ENCODE data around the gene TMEM236. TPM values are rescaled to one million over a fixed set of nuclear protein-coding genes. Genes with fewer than 3 reads are reported as not detected.

TMEM236 gene
- total and polyA plus RNA-seq, 2 donors (not counting 3 experiments of a cell fraction or from before 2014, with no cell fraction given) = 0.24 to 0.29 TPM

DNA sequence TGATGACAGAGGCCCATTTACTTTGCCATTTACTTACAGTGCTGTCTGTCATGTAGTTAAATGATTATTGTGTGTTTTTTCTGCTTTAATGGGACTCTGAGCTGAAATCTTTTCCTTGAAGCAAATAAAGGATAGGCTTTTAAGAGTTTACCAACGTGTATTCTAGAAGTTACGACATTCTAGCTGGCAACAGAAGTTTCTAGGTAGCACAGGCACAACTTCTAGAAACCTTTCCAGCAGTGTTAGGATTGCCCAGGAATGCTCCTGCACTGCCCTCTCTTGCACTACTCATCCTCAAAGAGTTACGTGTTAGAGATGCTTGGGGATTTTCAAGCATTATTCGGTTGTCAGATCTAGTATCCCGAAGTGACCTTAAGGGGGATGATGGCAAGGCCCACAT is 42.5 kb upstream of the TMEM236 start:
- Histone ChIP-seq H4K20me1 (replicated peaks; ENCODE audit: control insufficient read depth, extremely low read depth, insufficient read depth, low read length) (no peaks in the 10 kb centered on the region), H3K9me1 (replicated peaks; ENCODE audit: control insufficient read depth, extremely low read depth, insufficient read depth, low read length) (no peaks in the 10 kb centered on the region), H3K27ac (ENCODE audit: insufficient read depth, low read depth, low read length) (no peak overlapping the region), H3K27me3 (ENCODE audit: control insufficient read depth in 2 of 2, insufficient read depth in 2 of 2, low read length in 2 of 2) (no peaks in the 10 kb centered on the region), H3K9ac (replicated peaks; ENCODE audit: extremely low read depth, insufficient read depth, low read length) (no peak overlapping the region), H2AFZ (ENCODE audit: low read depth, low read length) (no peak overlapping the region), H3K79me2 (ENCODE audit: control insufficient read depth, insufficient read depth, low read length) (no peaks in the 10 kb centered on the region), H3K4me2 (ENCODE audit: insufficient read depth, low read length) (no peak overlapping the region), H3K4me1 (ENCODE audit: control insufficient read depth, extremely low read depth, insufficient read depth, low read length) (no peaks in the 10 kb centered on the region), H3K36me3 (ENCODE audit: control insufficient read depth in 2 of 2, extremely low read depth in 1 of 2, insufficient read depth in 2 of 2, low read length in 2 of 2) (peaks cover 4 to 9% of the 10 kb centered on the region in 2 experiments), H3K9me3 (replicated peaks; ENCODE audit: control insufficient read depth, insufficient read depth, low read length) (no peaks in the 10 kb centered on the region), H3K4me3 (replicated peaks in 1 of 3; ENCODE audit: insufficient read depth in 1 of 3, low read depth in 1 of 3, low read length in 3 of 3) (no peak overlapping the region)
- POLR2A ChIA-PET = no interaction called here
- DNase-seq (ENCODE audit: low read depth, low spot score) (no peak), FAIRE-seq (no peak)
- CTCF ChIA-PET = interaction anchor here (0.6 kb wide), 1 partner anchor 310 kb away, joined by 3 read pairs; no protein-coding TSS in a partner anchor
- intact Hi-C loops (cut with micrococcal nuclease) = no loop called here
- TF ChIP-seq, protein P1, sequence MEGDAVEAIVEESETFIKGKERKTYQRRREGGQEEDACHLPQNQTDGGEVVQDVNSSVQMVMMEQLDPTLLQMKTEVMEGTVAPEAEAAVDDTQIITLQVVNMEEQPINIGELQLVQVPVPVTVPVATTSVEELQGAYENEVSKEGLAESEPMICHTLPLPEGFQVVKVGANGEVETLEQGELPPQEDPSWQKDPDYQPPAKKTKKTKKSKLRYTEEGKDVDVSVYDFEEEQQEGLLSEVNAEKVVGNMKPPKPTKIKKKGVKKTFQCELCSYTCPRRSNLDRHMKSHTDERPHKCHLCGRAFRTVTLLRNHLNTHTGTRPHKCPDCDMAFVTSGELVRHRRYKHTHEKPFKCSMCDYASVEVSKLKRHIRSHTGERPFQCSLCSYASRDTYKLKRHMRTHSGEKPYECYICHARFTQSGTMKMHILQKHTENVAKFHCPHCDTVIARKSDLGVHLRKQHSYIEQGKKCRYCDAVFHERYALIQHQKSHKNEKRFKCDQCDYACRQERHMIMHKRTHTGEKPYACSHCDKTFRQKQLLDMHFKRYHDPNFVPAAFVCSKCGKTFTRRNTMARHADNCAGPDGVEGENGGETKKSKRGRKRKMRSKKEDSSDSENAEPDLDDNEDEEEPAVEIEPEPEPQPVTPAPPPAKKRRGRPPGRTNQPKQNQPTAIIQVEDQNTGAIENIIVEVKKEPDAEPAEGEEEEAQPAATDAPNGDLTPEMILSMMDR (IDR thresholded peaks at IDR 0.05; ENCODE audit: extremely low read depth in 1 of 2, insufficient read depth in 1 of 2, low read depth in 1 of 2, low read length in 2 of 2) = no peak
- TF ChIP-seq GATA2 (IDR thresholded peaks at IDR 0.05; ENCODE audit: insufficient read depth, insufficient read length, low read depth, low read length) (no peak), JUN (IDR thresholded peaks at IDR 0.05; ENCODE audit: borderline replicate concordance, insufficient read depth, insufficient read length, low read depth) (no peak), POLR2A (IDR thresholded peaks at IDR 0.05; ENCODE audit: low read depth, low read length) (no peak), EZH2 (IDR thresholded peaks at IDR 0.05; ENCODE audit: borderline replicate concordance, low read depth, low read length, severe bottlenecking) (no peak), FOS (IDR thresholded peaks at IDR 0.05; ENCODE audit: borderline replicate concordance, insufficient read depth, low read length) (no peak), POLR2AphosphoS5 (IDR thresholded peaks at IDR 0.05; ENCODE audit: insufficient read depth, low read depth, low read length) (no peak), MYC (IDR thresholded peaks at IDR 0.05; ENCODE audit: low read depth, low read length) (no peak)
- dilution Hi-C loops (cut with MboI; ENCODE audit: extremely low pct_ligation_motif_present, low sequenced_read_pairs) = no loop called here
- no TSS peak for BruUV-seq (replicated peaks)
